ENCODE results near the gene KCTD2. TPM values are rescaled to one million over a fixed set of nuclear protein-coding genes. Genes with fewer than 3 reads are reported as not detected.

Gene KCTD2
- total and polyA plus RNA-seq, 5 donors from 2014 or later: 5.8 to 23.4 (median 8.5) TPM

Other genes starting within 250 kb of the KCTD2 start
- gene GRIN2C, start 187.3 kb upstream of the KCTD2 start, total RNA-seq: not detected
- gene GRIN2C, start 187.3 kb upstream of the KCTD2 start, polyA plus RNA-seq: not detected
- gene FDXR, start 174.2 kb upstream of the KCTD2 start, total RNA-seq: 7.8 TPM
- gene FDXR, start 174.2 kb upstream of the KCTD2 start, polyA plus RNA-seq: 10 to 100 TPM in 2 of 4 donors, 1 to 10 TPM in 2; 5.4 to 15.7 (median 10.5) TPM
- not detected for gene FADS6, start 153.6 kb upstream of the KCTD2 start, total RNA-seq
- not detected for gene FADS6, start 153.6 kb upstream of the KCTD2 start, polyA plus RNA-seq
- gene USH1G, start 124.0 kb upstream of the KCTD2 start, total RNA-seq: not detected
- not detected for gene USH1G, start 124.0 kb upstream of the KCTD2 start, polyA plus RNA-seq
- gene OTOP2, start 123.0 kb upstream of the KCTD2 start, total RNA-seq: not detected
- gene OTOP2, start 123.0 kb upstream of the KCTD2 start, polyA plus RNA-seq: not detected
- gene OTOP3, start 111.3 kb upstream of the KCTD2 start, total RNA-seq: not detected
- not detected for gene OTOP3, start 111.3 kb upstream of the KCTD2 start, polyA plus RNA-seq
- 5.6 TPM for gene HID1, start 74.5 kb upstream of the KCTD2 start, total RNA-seq
- 1 to 10 TPM; 1.4 to 2.7 (median 2.4) TPM for gene HID1, start 74.5 kb upstream of the KCTD2 start, polyA plus RNA-seq
- not detected for gene CDR2L, start 59.6 kb upstream of the KCTD2 start, total RNA-seq
- under 1 TPM in 2 of 4 donors, not detected in 2; 0.05 to 0.09 TPM for gene CDR2L, start 59.6 kb upstream of the KCTD2 start, polyA plus RNA-seq
- gene MRPL58, start 34.6 kb upstream of the KCTD2 start, total RNA-seq: 25.7 TPM
- 10 to 100 TPM; 64.0 to 95.8 (median 74.6) TPM for gene MRPL58, start 34.6 kb upstream of the KCTD2 start, polyA plus RNA-seq
- gene ATP5PD, start 256 bp upstream of the KCTD2 start, total RNA-seq: 139 TPM
- 100 to 1,000 TPM; 410 to 536 (median 467) TPM for gene ATP5PD, start 256 bp upstream of the KCTD2 start, polyA plus RNA-seq
- gene SLC16A5, start 40.7 kb downstream of the KCTD2 start, total RNA-seq: 9.3 TPM
- 1 to 10 TPM; 1.3 to 2.6 (median 2.0) TPM for gene SLC16A5, start 40.7 kb downstream of the KCTD2 start, polyA plus RNA-seq
- 12.8 TPM for gene ARMC7, start 62.7 kb downstream of the KCTD2 start, total RNA-seq
- gene ARMC7, start 62.7 kb downstream of the KCTD2 start, polyA plus RNA-seq: 1 to 10 TPM; 3.1 to 4.6 (median 4.2) TPM
- 31.6 TPM for gene NT5C, start 84.5 kb downstream of the KCTD2 start, total RNA-seq
- 10 to 100 TPM; 55.4 to 66.9 (median 57.2) TPM for gene NT5C, start 84.5 kb downstream of the KCTD2 start, polyA plus RNA-seq
- gene JPT1, start 107.3 kb downstream of the KCTD2 start, total RNA-seq: 70.9 TPM
- gene JPT1, start 107.3 kb downstream of the KCTD2 start, polyA plus RNA-seq: 100 to 1,000 TPM; 143 to 231 (median 192) TPM
- gene SUMO2, start 135.7 kb downstream of the KCTD2 start, total RNA-seq: 318 TPM
- gene SUMO2, start 135.7 kb downstream of the KCTD2 start, polyA plus RNA-seq: 100 to 1,000 TPM; 416 to 660 (median 495) TPM
- gene NUP85, start 158.5 kb downstream of the KCTD2 start, total RNA-seq: 79.5 TPM
- 10 to 100 TPM; 31.1 to 60.7 (median 44.3) TPM for gene NUP85, start 158.5 kb downstream of the KCTD2 start, polyA plus RNA-seq
- 92.6 TPM for gene GGA3, start 214.4 kb downstream of the KCTD2 start, total RNA-seq
- 10 to 100 TPM in 3 of 4 donors, 1 to 10 TPM in 1; 8.0 to 17.2 (median 10.9) TPM for gene GGA3, start 214.4 kb downstream of the KCTD2 start, polyA plus RNA-seq
- 32.3 TPM for gene MRPS7, start 214.7 kb downstream of the KCTD2 start, total RNA-seq
- 100 to 1,000 TPM; 119 to 141 (median 120) TPM for gene MRPS7, start 214.7 kb downstream of the KCTD2 start, polyA plus RNA-seq
- 35.7 TPM for gene MIF4GD, start 224.0 kb downstream of the KCTD2 start, total RNA-seq
- gene MIF4GD, start 224.0 kb downstream of the KCTD2 start, polyA plus RNA-seq: 100 to 1,000 TPM in 1 of 4 donors, 10 to 100 TPM in 3; 78.3 to 102 (median 89.4) TPM
- 24.9 TPM for gene SLC25A19, start 242.2 kb downstream of the KCTD2 start, total RNA-seq
- 10 to 100 TPM; 15.1 to 21.9 (median 19.0) TPM for gene SLC25A19, start 242.2 kb downstream of the KCTD2 start, polyA plus RNA-seq